Fibroblast of peridontal ligament (primary cell): ENCODE data around the gene PASD1.
"Not testable (repeated sequence)": the region's sequence is repeated elsewhere in the genome, so short reads cannot be mapped to it uniquely, and the experiment has no call there.

ENCODE experiments used
- DNase-seq: peaks from one replicate; pipeline ENCODE4 v3.0.0-alpha.2; 2010; ENCODE audit errors: extremely low read depth

Gene PASD1

GRCh38 chrX:151563449-151563848 lies at the start of gene PASD1:
PASD1 (plus strand) TSS chrX:151563675; CDS start chrX:151601554, 37,879 bp downstream.
- DNase-seq, result no peak

- no peak for DNase-seq
These were observed 48.2 kb upstream of the PASD1 start for GRCh38 chrX:151515237-151515636.

- DNase-seq, result no peak
These were observed 46.8 kb upstream of the PASD1 start for GRCh38 chrX:151516538-151517187.

- DNase-seq, result no peak
These were observed 46.1 kb upstream of the PASD1 start for GRCh38 chrX:151517421-151517820.

GRCh38 chrX:151523351-151523750 lies 40.1 kb upstream of the PASD1 start:
- DNase-seq, result no peak

DNA sequence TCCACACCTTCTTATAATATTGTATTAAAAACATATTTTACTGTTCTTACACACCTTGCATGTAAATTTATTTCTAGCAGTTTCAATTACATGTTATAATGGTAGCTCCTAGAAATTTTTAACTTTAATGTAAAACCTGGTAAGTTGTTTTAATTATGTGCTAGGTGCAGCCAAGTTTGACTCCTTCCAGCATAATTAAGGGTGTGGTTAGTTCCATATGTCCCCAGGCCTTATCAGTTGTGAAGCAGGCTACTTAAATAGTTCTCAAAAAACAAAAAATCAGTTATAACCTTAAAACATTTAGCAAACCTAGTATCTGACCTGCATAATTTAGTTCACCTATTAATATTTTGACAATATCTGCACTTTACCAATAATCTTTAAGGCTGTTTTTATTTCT lies 26.9 kb upstream of the PASD1 start:
- no peak for DNase-seq

DNA sequence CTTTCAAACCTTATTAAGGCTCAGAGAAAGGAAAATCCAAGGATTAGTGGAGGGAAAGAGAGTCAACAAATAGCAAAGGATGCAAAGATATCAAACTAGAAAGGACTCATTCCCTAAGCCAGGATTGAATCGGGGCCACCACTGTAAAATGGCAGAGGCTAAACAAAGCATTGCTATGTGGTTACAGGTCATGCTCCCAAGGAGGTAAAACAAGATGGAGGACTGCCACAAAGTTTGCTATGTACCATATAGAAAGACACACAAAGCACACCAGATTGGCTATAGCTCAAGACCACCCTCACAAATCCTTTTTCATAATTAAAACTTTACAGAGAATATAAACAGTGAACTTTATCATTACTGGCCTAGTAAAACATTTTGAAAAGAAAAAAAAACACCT lies 25.9 kb upstream of the PASD1 start:
- no peak for DNase-seq

GRCh38 chrX:151538190-151539122 lies 25.0 kb upstream of the PASD1 start:
- DNase-seq, result no peak

DNA sequence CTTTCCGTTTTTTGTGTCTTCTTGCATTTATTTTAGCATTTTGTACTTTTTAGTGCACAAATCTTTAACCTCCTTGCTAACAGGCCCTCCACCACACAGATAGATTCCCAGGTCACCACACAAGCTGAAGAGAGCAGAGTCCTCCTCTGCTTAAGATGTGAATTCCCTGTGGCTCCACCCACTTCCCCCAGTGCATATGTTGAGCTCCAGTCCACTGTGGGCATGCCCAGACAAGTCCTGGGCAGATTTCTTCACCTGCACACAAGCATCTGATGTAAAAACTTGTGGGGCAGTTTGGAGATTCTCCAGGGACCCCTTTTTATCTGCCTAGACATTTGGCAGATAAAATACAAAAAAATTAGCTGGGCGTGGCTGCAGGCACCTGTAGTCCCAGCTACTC lies 19.8 kb upstream of the PASD1 start:
- DNase-seq, result no peak

- DNase-seq, result not testable (repeated sequence)
These were observed 17.2 kb upstream of the PASD1 start for GRCh38 chrX:151546226-151546625.

GRCh38 chrX:151551176-151551575 lies 12.3 kb upstream of the PASD1 start:
- DNase-seq, result not testable (repeated sequence)

GRCh38 chrX:151552743-151553142 lies 10.7 kb upstream of the PASD1 start:
- no peak for DNase-seq

DNA sequence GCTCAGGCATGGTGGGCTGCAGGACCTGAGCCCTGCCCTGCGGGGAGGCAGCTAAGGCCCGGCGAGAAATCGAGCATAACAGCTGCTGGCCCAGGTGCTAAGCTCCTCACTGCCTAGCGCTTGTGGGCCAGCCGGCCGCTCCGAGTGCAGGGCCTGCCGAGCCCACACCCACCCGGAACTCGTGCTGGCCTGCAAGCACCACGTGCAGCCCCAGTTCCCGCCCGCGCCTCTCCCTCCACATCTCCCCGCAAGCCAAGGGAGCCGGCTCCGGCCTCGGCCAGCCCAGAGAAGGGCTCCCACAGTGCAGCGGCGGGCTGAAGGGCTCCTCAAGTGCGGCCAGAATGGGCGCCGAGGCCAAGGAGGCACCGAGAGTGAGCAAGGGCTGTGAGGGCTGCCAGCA lies 8.2 kb upstream of the PASD1 start:
- not testable (repeated sequence) for DNase-seq

DNA sequence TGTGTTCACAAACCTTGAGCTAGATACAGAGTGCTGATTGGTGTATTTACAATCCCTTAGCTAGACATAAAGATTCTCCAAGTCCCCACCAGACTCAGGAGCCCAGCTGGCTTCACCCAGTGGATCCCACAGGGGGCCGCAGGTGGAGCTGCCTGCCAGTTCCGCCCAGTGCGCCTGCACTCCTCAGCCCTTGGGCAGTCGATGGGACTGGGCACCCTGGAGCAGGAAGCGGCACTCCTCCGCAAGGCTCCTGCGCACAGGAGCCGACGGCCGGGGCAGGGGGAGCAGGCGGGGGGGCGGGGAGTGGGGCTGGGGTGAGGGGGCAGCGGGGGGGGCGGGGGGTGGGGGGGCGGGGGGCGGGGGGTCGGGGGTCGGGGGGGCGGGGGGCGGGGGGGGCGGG lies 990 bp upstream of the PASD1 start:
- not testable (repeated sequence) for DNase-seq

- DNase-seq, result not testable (repeated sequence)
These were observed 472 bp upstream of the PASD1 start for GRCh38 chrX:151563003-151563402.

DNA sequence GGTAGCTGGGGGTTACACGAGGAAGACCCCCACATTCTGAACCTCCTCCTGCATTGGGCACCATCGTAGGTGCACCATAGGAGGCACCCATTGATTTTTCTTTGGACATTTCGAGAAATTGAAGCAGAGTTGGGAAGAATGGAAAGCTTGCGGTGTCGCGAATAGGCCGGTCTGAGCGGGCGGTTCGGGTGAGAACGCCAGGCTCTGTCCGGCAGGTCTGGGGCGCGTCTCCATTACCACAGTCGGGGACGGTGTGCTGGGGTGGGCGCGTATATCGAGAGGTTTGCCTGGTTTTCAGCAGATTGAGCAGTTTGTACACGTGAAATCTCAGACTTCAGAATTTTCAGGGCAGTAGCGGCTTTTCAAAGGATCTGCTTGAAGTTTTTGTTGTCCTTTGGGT lies 560 bp downstream of the PASD1 start:
- no peak for DNase-seq

DNA sequence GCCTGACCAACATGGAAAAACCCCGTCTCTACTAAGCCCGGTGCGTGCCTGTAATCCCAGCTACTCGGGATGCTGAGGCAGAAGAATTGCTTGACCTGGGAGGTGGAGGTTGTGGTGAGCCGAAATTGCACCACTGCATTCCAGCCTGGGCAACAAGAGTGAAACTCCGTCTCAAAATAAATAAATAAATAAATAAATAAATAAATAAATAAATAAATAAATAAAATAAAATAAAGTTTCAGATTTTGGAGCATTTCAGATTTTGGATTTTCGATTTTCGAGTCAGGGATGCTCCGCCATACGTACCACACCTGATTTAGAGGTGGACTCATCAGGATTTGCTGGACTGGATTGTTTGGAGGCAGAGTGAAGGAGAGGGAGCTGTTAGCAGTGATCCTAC lies 3.4 kb downstream of the PASD1 start:
- not testable (repeated sequence) for DNase-seq

- DNase-seq, result no peak
These were observed 7.1 kb downstream of the PASD1 start for GRCh38 chrX:151570561-151570960.

DNA sequence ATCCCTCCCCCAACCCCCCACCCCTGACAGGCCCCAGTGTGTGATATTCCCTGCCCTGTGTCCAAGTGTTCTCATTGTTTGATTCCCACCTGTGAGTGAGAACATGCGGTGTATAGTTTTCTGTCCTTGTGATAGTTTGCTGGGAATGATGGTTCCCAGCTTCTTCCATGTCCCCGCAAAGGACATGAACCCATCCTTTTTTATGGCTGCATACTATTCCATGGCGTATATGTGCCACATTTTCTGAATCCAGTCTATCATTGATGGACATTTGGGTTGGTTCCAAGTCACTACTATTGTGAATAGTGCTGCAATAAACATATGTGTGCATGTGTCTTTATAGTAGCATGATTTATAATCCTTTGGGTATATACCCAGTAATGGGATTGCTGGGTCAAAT lies 29.9 kb downstream of the PASD1 start:
- DNase-seq, result not testable (repeated sequence)

DNA sequence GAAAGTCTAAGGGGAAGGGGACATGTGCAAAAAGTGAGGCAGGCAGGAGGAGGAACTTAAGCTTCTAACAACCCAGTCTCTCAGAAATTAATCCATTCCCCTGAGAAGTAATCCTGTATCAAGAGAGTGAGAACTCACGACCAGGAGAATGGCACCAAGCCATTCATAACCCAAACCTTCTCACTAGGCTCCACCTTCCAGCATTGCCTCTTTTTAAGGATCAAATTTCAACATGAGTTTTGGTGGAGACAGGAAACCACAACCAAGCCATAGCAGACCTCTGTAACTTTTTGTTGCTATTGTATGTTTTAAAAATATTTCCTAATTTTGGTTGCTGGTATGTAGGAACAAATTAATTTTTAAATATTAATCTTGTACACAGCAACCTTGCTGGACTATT lies 32.8 kb downstream of the PASD1 start:
- no peak for DNase-seq

DNA sequence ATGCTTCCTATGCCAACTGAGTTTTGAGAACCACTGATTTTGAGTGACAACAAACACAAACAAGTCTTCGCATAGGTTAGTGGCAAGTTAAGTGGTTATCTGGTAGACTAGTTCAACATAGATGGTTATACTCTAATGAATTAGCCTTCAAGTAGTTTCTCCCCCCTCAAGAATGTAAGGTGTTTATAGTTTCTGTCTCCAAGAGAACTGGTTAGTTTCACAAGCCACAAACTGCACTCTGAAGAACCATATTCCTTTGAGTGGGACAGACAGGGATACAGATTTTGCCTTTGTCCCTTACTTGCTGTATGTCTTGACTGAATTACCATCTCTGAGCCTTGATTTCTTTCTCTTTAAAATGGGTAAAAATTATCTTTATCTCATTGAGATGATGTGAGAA lies 41.5 kb downstream of the PASD1 start:
- DNase-seq, result no peak

GRCh38 chrX:151609222-151609621 lies 45.7 kb downstream of the PASD1 start:
- no peak for DNase-seq

DNA sequence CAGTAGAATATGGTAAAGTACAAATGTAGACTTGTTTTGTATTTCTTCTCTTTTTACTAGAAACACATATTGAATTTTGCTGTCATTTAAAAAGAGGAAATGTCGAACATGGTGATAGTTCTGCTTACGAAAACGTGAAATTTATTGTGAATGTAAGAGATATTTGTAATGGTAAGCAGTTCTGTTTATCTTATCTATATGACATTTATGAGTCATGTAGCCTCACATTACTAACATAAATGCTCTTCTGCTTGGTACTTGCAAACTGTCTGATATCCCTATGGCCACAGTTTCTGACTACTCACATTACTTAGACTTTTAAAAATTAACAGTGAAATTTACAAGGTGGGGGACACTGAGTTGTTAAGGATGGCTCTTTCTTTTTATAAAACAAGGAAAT lies 57.9 kb downstream of the PASD1 start:
- DNase-seq, result no peak
